Erythroblast (primary cell): ENCODE measurements around the gene RHOF.

Source experiments
- GATA1 ChIP-seq: IDR thresholded peaks from 2 replicates; pipeline ENCODE4 v1.6.1; 2011; ENCODE audit warnings: low read depth, mild to moderate bottlenecking, control low read depth, low read length, moderate library complexity
- POLR2A ChIP-seq: IDR thresholded peaks from 2 replicates; pipeline ENCODE4 v1.6.1; 2011; ENCODE audit warnings: mild to moderate bottlenecking, low read length

DNA sequence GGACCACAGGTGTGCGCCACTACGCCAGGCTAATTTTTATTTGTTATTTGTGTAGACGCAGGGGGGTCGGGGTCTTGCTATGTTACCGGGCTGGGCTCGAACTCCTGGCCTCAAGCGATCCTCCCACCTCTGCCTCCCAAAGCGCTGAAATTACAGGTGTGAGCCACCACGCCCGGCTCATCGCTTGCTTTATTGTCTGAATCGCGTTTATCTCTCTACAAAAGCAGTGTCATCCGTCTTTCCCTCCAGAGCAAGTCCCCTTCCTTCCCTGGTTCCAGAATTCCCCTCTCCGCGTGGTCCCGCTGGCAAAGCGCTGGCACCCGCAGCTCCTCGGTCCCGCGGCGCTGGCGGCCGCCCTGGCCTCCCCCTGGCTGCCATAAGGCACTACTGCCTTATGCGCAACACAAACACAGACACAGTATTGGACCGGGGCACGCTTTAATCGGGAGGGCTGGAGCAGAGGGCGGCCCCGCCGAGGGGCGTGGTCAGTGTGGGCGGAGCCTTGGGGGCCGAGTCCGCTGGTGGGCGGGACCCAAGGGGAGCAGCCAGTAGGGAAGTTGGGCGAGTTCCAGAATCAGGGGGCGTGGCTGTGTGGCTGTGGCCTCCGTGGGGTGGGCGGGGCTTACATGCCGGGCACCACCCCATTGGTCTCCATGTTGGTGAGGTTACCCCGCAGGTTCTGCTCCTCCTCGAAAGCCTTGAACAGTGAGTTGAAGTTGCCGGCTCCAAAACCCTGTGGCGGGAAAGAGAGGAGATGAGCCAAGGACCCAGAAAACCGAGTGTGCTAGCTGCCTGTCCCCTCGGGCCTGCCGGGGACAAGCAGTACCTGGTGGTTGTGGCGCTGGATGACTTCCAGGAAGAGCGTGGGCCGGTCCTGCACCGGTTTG, 45.9 kb upstream of the RHOF start:
- TF ChIP-seq POLR2A: peak; percentile 93
- TF ChIP-seq GATA1: no peak
